ENCODE measurements around the gene PTPRF.

PTPRF gene

DNA sequence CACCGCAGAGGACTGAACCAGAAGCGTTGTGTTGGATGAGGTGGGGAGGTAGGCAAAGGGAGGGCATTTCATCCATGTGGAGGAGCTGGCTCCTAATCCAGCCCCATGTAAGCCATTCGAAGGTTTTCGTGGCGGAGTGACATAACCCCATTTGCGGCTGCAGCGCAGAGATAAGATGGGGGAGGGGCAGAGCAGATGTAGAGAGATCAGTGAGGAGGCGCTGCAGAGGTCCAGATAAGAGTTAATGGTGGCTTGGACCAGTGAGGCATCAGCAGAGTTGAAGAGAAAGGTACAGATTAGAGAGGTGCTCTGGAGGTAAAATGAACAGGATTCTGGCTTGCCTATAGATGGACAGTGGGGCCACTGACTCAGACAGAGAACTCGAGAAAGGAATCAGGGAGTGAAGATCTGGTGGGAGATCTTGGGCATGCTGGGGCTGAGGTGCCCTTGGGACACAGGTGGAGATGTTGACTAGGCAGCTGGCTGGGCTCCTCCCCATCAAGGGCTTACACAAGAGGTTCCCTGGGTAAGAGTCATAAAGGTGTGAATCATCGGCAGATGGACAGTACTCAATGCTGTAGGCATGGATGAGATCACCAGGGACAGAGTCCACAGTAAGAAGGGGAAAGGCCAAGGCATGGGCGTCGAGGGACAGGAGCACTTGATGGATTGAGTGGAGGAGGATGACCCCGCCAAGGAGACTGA, 7.8 kb upstream of the PTPRF start:
- Histone ChIP-seq H3K79me1 (replicated peaks; ENCODE audit: low read length, poor library complexity, severe bottlenecking) (no peaks in the 10 kb centered on the region), H3K27me3 (ENCODE audit: control insufficient read depth in 1 of 2, insufficient read depth in 1 of 2, low read length in 2 of 2) (no peaks in the 10 kb centered on the region), H3K4me2 (ENCODE audit: low read length, poor library complexity, severe bottlenecking) (no peak overlapping the region), H3K9ac (ENCODE audit: low read length) (no peak overlapping the region), H2AK5ac (ENCODE audit: low read length, severe bottlenecking) (no peak overlapping the region), H2AFZ (ENCODE audit: low read depth, low read length) (no peak overlapping the region), H3K4ac (ENCODE audit: low read depth in 1 of 2, low read length in 2 of 2) (no peak overlapping the region), H2BK15ac (ENCODE audit: low read depth, poor library complexity, severe bottlenecking) (no peak overlapping the region), H2BK120ac (ENCODE audit: low read depth, low read length) (no peak overlapping the region), H3K9me3 (ENCODE audit: control insufficient read depth, low read length) (no peaks in the 10 kb centered on the region), H4K91ac (ENCODE audit: low read length) (no peak overlapping the region), H2BK12ac (ENCODE audit: low read length in 2 of 2) (no peak overlapping the region), H4K8ac (ENCODE audit: low read length) (no peak overlapping the region), H3K4me3 (ENCODE audit: insufficient read depth in 1 of 2, low read depth in 1 of 2, low read length in 2 of 2) (no peak overlapping the region), H3K4me1 (ENCODE audit: control insufficient read depth, insufficient read depth, low read depth, low read length) (peaks cover 8% of the 10 kb centered on the region), H3K27ac (ENCODE audit: low read length, poor library complexity, severe bottlenecking) (no peak overlapping the region), H2BK5ac (ENCODE audit: low read depth, low read length, poor library complexity, severe bottlenecking) (no peak overlapping the region), H3K18ac (ENCODE audit: low read depth in 1 of 2, low read length in 2 of 2) (no peak overlapping the region), H3K14ac (ENCODE audit: low read length in 2 of 2) (no peak overlapping the region), H3K23ac (ENCODE audit: low read length in 2 of 2) (no peak overlapping the region), H3K36me3 (ENCODE audit: control insufficient read depth in 1 of 2, insufficient read depth in 2 of 2, low read depth in 1 of 2, low read length in 2 of 2) (no peaks in the 10 kb centered on the region)
- WGBS, result 55% methylated on average over 13 of the region's 13 CpGs
- peak; percentile 76 for DNase-seq

DNA sequence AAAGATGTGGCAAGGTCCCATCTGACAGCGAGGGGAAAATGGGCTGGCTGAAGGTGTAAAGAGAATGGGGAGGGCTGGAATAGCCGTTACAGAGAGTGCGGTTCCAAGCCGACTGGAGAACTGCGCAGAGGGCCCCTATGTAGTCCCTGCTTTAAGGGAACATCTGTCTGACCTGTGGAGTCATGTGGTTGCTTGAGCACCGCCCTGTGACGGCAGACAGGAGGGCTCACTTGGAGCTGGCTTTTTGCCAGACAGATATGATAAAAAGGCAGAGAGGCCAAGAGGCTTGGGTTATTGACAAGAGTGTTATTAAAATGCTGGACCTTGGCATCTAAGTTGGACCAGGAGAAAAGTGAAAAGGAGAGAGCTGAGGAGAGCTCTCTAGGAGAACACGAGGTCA, 5.9 kb upstream of the PTPRF start:
- Histone ChIP-seq H2BK5ac (ENCODE audit: low read depth, low read length, poor library complexity, severe bottlenecking) (no peak overlapping the region), H3K27me3 (ENCODE audit: control insufficient read depth in 1 of 2, insufficient read depth in 1 of 2, low read length in 2 of 2) (peaks cover 0 to under 1% of the 10 kb centered on the region in 2 experiments), H4K91ac (ENCODE audit: low read length) (no peak overlapping the region), H3K18ac (ENCODE audit: low read depth in 1 of 2, low read length in 2 of 2) (no peak overlapping the region), H3K27ac (ENCODE audit: low read length, poor library complexity, severe bottlenecking) (no peak overlapping the region), H3K9me3 (ENCODE audit: control insufficient read depth, low read length) (no peaks in the 10 kb centered on the region), H3K79me1 (replicated peaks; ENCODE audit: low read length, poor library complexity, severe bottlenecking) (no peaks in the 10 kb centered on the region), H2BK120ac (ENCODE audit: low read depth, low read length) (no peak overlapping the region), H2BK15ac (ENCODE audit: low read depth, poor library complexity, severe bottlenecking) (peak overlapping the region; percentile 46), H3K9ac (ENCODE audit: low read length) (no peak overlapping the region), H3K4me3 (ENCODE audit: insufficient read depth in 1 of 2, low read depth in 1 of 2, low read length in 2 of 2) (no peak overlapping the region), H3K14ac (ENCODE audit: low read length in 2 of 2) (no peak overlapping the region), H3K4me2 (ENCODE audit: low read length, poor library complexity, severe bottlenecking) (no peak overlapping the region), H3K36me3 (ENCODE audit: control insufficient read depth in 1 of 2, insufficient read depth in 2 of 2, low read depth in 1 of 2, low read length in 2 of 2) (no peaks in the 10 kb centered on the region), H2AFZ (ENCODE audit: low read depth, low read length) (no peak overlapping the region), H3K4me1 (ENCODE audit: control insufficient read depth, insufficient read depth, low read depth, low read length) (peaks cover 10% of the 10 kb centered on the region), H2BK12ac (ENCODE audit: low read length in 2 of 2) (no peak overlapping the region), H2AK5ac (ENCODE audit: low read length, severe bottlenecking) (peak overlapping the region; percentile 27), H4K8ac (ENCODE audit: low read length) (no peak overlapping the region), H3K23ac (ENCODE audit: low read length in 2 of 2) (no peak overlapping the region), H3K4ac (ENCODE audit: low read depth in 1 of 2, low read length in 2 of 2) (no peak overlapping the region)
- DNase-seq, result no peak
- WGBS, result 93% methylated on average over 8 of the region's 8 CpGs

DNA sequence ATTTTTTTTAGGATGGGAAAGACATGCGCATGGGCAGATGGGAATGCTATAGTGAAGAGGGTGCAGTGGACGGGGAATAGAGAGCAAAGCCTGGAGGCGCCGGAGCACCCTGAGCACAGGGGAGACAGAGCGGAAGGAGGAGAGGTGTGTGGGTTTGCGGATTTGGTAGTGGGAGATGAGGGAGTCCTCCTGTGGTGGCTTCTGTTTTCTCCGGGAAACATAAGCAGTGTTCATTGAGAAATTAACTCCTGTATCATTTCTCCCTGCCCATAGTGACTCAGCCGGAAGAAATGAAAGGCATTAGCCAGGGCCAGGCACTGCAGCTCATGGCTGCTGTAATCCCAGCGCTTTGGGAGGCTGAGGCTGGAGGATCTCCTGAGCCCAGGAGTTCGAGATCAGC, 4.7 kb upstream of the PTPRF start:
- Histone ChIP-seq H2AFZ (ENCODE audit: low read depth, low read length) (no peak overlapping the region), H3K36me3 (ENCODE audit: control insufficient read depth in 1 of 2, insufficient read depth in 2 of 2, low read depth in 1 of 2, low read length in 2 of 2) (no peaks in the 10 kb centered on the region), H4K91ac (ENCODE audit: low read length) (no peak overlapping the region), H2BK5ac (ENCODE audit: low read depth, low read length, poor library complexity, severe bottlenecking) (no peak overlapping the region), H3K27me3 (ENCODE audit: control insufficient read depth in 1 of 2, insufficient read depth in 1 of 2, low read length in 2 of 2) (peaks cover 0 to 5% of the 10 kb centered on the region in 2 experiments), H3K4ac (ENCODE audit: low read depth in 1 of 2, low read length in 2 of 2) (no peak overlapping the region), H3K14ac (ENCODE audit: low read length in 2 of 2) (no peak overlapping the region), H2BK12ac (ENCODE audit: low read length in 2 of 2) (no peak overlapping the region), H3K27ac (ENCODE audit: low read length, poor library complexity, severe bottlenecking) (no peak overlapping the region), H3K79me1 (replicated peaks; ENCODE audit: low read length, poor library complexity, severe bottlenecking) (no peaks in the 10 kb centered on the region), H4K8ac (ENCODE audit: low read length) (no peak overlapping the region), H2BK120ac (ENCODE audit: low read depth, low read length) (no peak overlapping the region), H3K18ac (ENCODE audit: low read depth in 1 of 2, low read length in 2 of 2) (no peak overlapping the region), H3K23ac (ENCODE audit: low read length in 2 of 2) (no peak overlapping the region), H2AK5ac (ENCODE audit: low read length, severe bottlenecking) (no peak overlapping the region), H2BK15ac (ENCODE audit: low read depth, poor library complexity, severe bottlenecking) (no peak overlapping the region), H3K9ac (ENCODE audit: low read length) (no peak overlapping the region), H3K9me3 (ENCODE audit: control insufficient read depth, low read length) (no peaks in the 10 kb centered on the region), H3K4me1 (ENCODE audit: control insufficient read depth, insufficient read depth, low read depth, low read length) (peaks cover 11% of the 10 kb centered on the region), H3K4me2 (ENCODE audit: low read length, poor library complexity, severe bottlenecking) (no peak overlapping the region), H3K4me3 (ENCODE audit: insufficient read depth in 1 of 2, low read depth in 1 of 2, low read length in 2 of 2) (no peak overlapping the region)
- peak; percentile 48 for DNase-seq
- 71% methylated on average over 8 of the region's 10 CpGs for WGBS

DNA sequence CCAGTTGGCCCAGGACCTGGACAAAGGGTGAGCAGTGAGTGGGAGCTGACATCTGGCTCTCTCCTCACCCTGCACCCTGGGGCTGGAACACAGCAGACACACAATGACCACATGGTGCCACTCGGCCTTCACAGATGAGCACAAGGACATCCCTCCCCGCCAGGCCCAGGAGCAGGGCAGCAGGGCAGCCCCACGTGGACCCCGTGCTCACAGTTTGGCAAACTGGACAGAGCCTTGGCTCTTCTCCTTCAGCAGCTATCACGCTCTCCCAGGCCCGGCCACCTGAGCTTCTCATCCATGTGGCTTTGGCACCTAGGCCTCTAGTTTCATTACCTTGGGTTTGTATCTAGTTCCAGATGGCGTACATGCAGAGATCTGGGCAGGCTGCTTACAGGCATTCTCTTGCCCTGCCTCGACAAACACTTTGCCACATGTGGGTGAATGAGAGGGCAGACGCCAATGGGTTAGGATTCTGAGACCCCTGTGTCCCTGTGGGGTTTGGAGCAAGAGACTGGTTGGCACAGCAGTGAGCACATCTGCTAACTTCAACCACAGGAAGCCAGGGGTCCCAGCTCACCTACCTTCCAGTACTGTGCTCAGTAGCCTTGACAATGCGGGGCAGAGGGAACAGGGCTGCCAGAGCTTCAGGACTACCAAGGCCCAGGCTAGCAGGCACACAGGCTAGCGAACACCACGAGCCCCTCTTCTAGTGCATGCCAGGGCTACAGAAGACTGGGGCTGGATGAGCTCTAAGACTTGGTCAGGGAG, 3.4 kb upstream of the PTPRF start:
- peaks cover 16% of the 10 kb centered on the region for H3K4me1 ChIP-seq (ENCODE audit: control insufficient read depth, insufficient read depth, low read depth, low read length)
- no peak overlapping the region for H3K4me3 ChIP-seq (ENCODE audit: insufficient read depth in 1 of 2, low read depth in 1 of 2, low read length in 2 of 2)
- H3K27me3 ChIP-seq (ENCODE audit: control insufficient read depth in 1 of 2, insufficient read depth in 1 of 2, low read length in 2 of 2), result peaks cover 0 to 5% of the 10 kb centered on the region in 2 experiments
- H3K27ac ChIP-seq (ENCODE audit: low read length, poor library complexity, severe bottlenecking), result no peak overlapping the region
- H3K9me3 ChIP-seq (ENCODE audit: control insufficient read depth, low read length), result no peaks in the 10 kb centered on the region
- no peak overlapping the region for H4K8ac ChIP-seq (ENCODE audit: low read length)
- H3K23ac ChIP-seq (ENCODE audit: low read length in 2 of 2), result no peak overlapping the region
- no peak overlapping the region for H4K91ac ChIP-seq (ENCODE audit: low read length)
- no peaks in the 10 kb centered on the region for H3K36me3 ChIP-seq (ENCODE audit: control insufficient read depth in 1 of 2, insufficient read depth in 2 of 2, low read depth in 1 of 2, low read length in 2 of 2)
- 94% methylated on average over 12 of the region's 12 CpGs for WGBS
- H3K79me1 ChIP-seq (replicated peaks; ENCODE audit: low read length, poor library complexity, severe bottlenecking), result no peaks in the 10 kb centered on the region
- no peak overlapping the region for H2BK5ac ChIP-seq (ENCODE audit: low read depth, low read length, poor library complexity, severe bottlenecking)
- no peak overlapping the region for H3K4me2 ChIP-seq (ENCODE audit: low read length, poor library complexity, severe bottlenecking)
- no peak overlapping the region for H2AK5ac ChIP-seq (ENCODE audit: low read length, severe bottlenecking)
- H2AFZ ChIP-seq (ENCODE audit: low read depth, low read length), result no peak overlapping the region
- H2BK15ac ChIP-seq (ENCODE audit: low read depth, poor library complexity, severe bottlenecking), result no peak overlapping the region
- H3K9ac ChIP-seq (ENCODE audit: low read length), result no peak overlapping the region
- no peak overlapping the region for H3K14ac ChIP-seq (ENCODE audit: low read length in 2 of 2)
- no peak overlapping the region for H2BK12ac ChIP-seq (ENCODE audit: low read length in 2 of 2)
- no peak overlapping the region for H3K18ac ChIP-seq (ENCODE audit: low read depth in 1 of 2, low read length in 2 of 2)
- H2BK120ac ChIP-seq (ENCODE audit: low read depth, low read length), result no peak overlapping the region
- no peak overlapping the region for H3K4ac ChIP-seq (ENCODE audit: low read depth in 1 of 2, low read length in 2 of 2)
- no peak for DNase-seq
